ENCODE measurements around the gene DIDO1.

Gene DIDO1

GRCh38 chr20:62878244-62879038, 47.9 kb downstream of the DIDO1 start:
- H3K36me3 Mint-ChIP-seq (ENCODE audit: low read depth) = peaks cover 22% of the 10 kb centered on the region
- H3K27ac Mint-ChIP-seq = no peak overlapping the region
- H3K4me3 Mint-ChIP-seq = no peak overlapping the region
- peaks cover 54% of the 10 kb centered on the region for H3K4me1 Mint-ChIP-seq
- H3K27me3 Mint-ChIP-seq (ENCODE audit: low read depth, poor library complexity) = peaks cover 12% of the 10 kb centered on the region
- DNase-seq = no peak
- no peak for TF ChIP-seq CTCF (IDR thresholded peaks at IDR 0.05)
- peaks cover 8% of the 10 kb centered on the region for H3K9me3 Mint-ChIP-seq

- no peak overlapping the region for H3K4me3 Mint-ChIP-seq
- H3K36me3 Mint-ChIP-seq (ENCODE audit: low read depth) = peaks cover 20% of the 10 kb centered on the region
- peaks cover 61% of the 10 kb centered on the region for H3K4me1 Mint-ChIP-seq
- H3K27me3 Mint-ChIP-seq (ENCODE audit: low read depth, poor library complexity) = peaks cover 14% of the 10 kb centered on the region
- DNase-seq = no peak
- no peak overlapping the region for H3K27ac Mint-ChIP-seq
- TF ChIP-seq CTCF (IDR thresholded peaks at IDR 0.05) = no peak
- peaks cover 8% of the 10 kb centered on the region for H3K9me3 Mint-ChIP-seq
Measured at GRCh38 chr20:62876902-62877816, 49.1 kb downstream of the DIDO1 start.

GRCh38 chr20:62876501-62876901, 49.8 kb downstream of the DIDO1 start:
- Mint-ChIP-seq H3K27ac (no peak overlapping the region), H3K36me3 (ENCODE audit: low read depth) (peaks cover 13% of the 10 kb centered on the region), H3K9me3 (peaks cover 8% of the 10 kb centered on the region), H3K4me1 (peaks cover 54% of the 10 kb centered on the region), H3K4me3 (no peak overlapping the region), H3K27me3 (ENCODE audit: low read depth, poor library complexity) (peaks cover 14% of the 10 kb centered on the region)
- TF ChIP-seq CTCF (IDR thresholded peaks at IDR 0.05) = no peak
- no peak for DNase-seq

- DNase-seq = peak; percentile 71
- Mint-ChIP-seq H3K27ac (peak overlapping the region; percentile 93), H3K36me3 (ENCODE audit: low read depth) (peaks cover 9% of the 10 kb centered on the region), H3K4me3 (no peak overlapping the region), H3K27me3 (ENCODE audit: low read depth, poor library complexity) (peaks cover 14% of the 10 kb centered on the region), H3K4me1 (peaks cover 51% of the 10 kb centered on the region), H3K9me3 (peaks cover 8% of the 10 kb centered on the region)
- TF ChIP-seq CTCF (IDR thresholded peaks at IDR 0.05) = peak; percentile 18
Measured at GRCh38 chr20:62875419-62876361, 50.6 kb downstream of the DIDO1 start.

GRCh38 chr20:62874964-62875344, 51.4 kb downstream of the DIDO1 start:
- Mint-ChIP-seq H3K36me3 (ENCODE audit: low read depth) (peaks cover 9% of the 10 kb centered on the region), H3K9me3 (peaks cover 8% of the 10 kb centered on the region), H3K4me3 (peak overlapping the region; percentile 54), H3K27me3 (ENCODE audit: low read depth, poor library complexity) (peaks cover 14% of the 10 kb centered on the region), H3K27ac (no peak overlapping the region), H3K4me1 (peaks cover 51% of the 10 kb centered on the region)
- no peak for DNase-seq
- no peak for TF ChIP-seq CTCF (IDR thresholded peaks at IDR 0.05)

Measured in nephron progenitor cell (in vitro differentiated cells).